Cerebellar nuclear complex (tissue), 1 donor: Measurements from ENCODE around the gene PRLH.
"Not testable (repeated sequence)": the region's sequence is repeated elsewhere in the genome, so short reads cannot be mapped to it uniquely, and the experiment has no call there.

Source experiments
- DNase-seq, 2 experiments: peaks; one replicate each; lab custom pipeline; 2025; lab: John Stamatoyannopoulos, UW

The PRLH gene

GRCh38 chr2:237601453-237602116 lies 35.2 kb downstream of the PRLH start:
- no peak for DNase-seq

DNA sequence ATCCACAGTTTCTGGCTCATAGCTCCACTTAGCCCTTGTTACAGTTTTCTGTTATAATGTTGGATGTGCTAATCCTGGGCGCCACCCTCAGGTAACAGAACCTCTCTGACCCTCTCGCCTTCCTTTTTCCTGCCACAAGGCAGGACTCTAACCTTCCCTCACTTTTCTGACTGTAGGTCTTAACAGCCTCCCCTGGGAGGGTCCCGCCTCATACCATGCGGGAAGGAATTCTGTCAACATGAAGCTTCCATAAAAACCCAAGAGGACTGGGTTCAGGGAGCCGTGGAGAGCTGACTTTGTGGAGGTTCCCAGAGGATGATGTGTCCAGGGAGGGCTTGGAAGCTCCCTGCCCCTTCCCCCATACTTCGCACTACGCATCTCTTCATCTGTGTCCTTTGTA lies 36.0 kb downstream of the PRLH start:
- DNase-seq, result no peak

DNA sequence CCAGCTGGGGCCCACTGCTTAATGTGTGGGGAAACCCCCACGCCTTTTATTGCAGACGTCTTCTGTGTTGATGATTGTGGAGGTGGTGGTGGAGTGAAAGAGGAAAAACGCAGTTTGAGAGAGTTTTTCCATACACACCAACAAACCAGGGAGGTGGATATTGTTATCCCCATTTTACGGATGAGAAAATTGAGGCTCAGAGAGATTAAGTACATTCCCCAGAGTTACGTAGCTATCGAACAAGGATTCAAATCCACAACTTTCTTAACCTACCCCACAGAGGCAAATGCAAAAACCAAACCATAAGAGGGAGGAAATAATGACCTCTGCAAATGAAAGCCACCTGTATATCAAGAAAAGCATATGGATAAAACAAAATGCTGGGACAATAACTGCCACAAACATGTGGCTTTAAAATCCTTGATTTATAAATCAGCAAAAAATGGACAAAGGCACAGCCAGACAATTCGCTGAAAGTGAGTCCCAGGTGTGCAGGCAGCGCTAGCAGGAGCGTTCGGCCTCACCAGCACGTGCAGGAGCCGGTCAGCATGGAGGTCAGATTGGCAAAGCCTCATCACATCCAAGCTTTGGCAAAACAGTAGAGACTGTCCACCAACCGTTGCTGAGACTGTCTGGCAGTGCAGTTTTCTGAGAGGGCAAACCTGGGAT lies 36.8 kb downstream of the PRLH start:
- DNase-seq, result no peak

DNA sequence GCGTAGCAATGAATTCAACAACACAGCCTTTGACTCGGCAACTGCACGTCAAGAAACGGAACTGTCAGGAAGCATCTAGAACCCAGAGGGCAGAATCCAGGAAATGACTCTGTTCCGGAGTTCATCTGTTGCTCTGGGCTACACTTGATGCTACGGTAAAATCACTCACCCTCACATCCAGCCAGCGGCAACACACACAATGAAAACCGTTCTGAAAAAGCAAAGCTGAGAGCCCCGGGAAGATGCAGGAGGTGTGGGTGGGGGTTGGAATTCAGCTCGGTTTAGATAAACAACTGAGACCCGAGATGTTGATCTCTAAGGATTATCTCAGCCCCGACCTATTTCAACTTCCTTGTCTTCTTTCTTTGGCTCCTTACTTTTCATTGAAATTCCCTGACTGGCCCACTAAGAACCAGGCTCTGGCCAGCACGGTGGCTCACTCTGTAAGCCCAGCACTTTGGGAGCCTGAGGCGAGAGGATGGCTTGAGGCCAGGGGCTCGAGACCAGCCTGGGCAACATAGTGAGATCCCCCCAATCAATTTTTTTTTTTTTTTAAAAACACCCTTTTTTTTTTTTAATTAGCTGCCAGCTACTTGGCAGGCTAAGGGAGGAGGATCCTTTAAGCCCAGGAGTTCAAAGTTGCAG lies 37.5 kb downstream of the PRLH start:
- DNase-seq, result no peak

DNA sequence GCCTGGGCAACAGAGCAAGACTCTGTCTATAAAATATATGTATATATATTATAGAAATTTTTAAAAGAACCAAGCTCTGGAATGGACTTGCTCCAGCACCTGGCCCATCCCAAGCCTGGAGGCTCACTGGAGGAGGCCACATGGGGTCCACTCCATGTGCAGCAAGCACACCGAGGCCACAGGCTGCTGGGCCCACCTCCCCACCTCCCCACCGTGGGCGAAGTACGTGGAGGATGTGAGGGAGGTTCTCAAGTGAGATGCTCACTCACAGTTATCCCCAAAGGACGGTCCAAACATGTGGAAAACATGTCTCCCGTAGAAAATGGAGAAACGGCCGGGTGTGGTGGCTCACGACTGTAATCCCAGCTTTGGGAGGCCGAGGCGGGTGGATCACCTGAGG lies 38.0 kb downstream of the PRLH start:
- DNase-seq, result no peak

DNA sequence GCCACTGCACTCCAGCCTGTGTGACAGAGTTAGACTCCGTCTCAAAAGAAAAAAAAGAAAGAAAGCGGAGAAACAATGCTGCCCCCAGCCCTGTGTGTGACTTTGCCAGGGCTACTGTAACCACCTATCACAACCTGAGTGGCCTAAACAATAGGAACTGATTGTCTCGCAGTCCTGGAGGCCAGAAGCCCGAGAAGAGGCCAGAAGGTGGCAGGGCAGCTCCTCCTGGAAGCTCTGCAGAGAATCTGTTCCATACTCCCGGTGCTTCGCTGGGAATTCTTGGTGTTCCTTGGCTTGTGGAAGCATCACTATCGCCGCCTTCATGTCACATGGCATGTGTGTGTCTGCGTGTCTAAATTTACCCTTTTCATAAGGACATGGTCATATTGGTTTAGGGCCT lies 38.6 kb downstream of the PRLH start:
- DNase-seq, result no peak

GRCh38 chr2:237606522-237606921 lies 40.1 kb downstream of the PRLH start:
- not testable (repeated sequence) for DNase-seq

DNA sequence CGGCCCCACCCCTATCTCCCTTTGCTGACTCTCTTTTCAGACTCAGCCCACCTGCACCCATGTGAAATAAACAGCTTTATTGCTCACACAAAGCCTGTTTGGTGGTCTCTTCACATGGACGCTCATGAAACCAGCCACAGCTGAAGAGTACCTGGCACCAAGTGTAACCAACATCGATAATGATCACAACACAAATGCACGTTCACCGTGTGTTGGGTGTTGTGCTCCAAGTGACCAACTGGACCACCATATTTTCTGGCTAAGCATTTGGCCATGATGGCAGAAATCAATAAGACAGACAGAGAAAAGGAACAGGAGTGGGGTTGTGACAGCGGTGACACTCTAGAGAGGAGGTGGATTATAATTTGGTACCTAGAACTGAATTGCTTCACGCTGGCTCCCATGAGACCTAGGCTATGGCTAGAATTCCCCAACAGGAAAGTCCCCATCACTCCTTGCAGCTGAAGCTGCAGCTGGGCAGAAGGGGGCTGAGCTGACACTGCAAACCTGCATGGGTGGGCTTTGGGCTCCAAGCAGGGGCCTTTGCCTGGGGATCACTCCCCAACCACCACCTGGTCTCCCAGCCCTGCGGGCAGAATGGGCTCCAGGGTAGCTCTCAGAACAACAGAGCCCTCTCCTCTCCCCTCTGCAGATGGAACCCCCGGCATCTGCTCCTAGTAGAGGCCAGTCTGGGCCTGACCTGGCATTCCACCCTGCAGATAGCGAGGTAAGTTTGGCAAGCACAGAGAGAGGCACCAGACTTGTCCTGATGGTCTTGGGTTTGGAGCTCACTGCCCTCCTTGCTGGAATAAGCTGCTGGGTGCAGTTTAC lies 46.4 kb downstream of the PRLH start:
- DNase-seq, result no peak

DNA sequence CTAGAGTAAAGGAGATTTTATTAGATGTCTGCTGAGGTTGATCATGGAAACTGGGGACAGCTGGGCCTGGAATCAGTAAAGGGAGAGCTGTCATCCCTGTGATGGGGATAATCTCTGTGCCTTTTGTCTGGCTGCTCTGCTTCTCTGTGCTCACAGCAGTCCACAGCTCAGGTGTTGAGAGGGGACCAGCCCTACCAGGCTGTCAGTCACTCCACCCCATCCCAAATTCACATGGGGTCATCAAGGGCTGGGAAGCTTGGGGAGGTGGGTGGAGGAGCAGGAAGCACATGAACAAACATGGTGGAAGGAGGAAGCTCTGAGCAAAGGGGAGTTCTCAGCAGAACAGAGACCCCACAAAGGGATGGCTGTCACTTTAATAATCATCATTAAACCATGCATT lies 47.3 kb downstream of the PRLH start:
- DNase-seq, result no peak

DNA sequence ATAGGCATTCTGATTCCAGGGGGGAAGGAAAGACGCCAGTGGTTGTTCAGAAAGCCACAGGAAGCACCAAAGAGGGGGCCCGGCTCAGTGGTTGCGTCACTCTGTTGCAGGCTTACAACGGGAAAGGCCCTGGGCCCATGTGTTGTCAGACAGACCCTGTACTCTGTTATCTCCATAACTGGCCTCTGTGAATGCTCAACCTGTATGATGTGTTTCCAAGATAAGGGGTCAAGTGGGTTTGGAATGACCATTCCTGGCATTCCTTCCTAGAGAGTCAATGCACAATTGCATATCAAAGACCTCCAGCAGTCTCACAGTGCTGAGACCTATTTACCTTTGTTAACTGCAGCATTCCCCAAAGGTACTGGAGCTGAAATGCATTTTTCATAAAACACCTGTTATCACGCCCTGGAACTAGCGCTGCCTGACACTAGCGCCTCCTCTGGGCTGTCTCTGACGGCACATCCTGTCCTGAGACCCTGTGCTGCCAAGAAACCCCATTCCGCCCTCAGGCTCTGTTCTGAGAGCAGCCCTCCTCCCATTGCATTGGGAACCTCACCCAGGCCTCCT lies 47.9 kb downstream of the PRLH start:
- no peak for DNase-seq

DNA sequence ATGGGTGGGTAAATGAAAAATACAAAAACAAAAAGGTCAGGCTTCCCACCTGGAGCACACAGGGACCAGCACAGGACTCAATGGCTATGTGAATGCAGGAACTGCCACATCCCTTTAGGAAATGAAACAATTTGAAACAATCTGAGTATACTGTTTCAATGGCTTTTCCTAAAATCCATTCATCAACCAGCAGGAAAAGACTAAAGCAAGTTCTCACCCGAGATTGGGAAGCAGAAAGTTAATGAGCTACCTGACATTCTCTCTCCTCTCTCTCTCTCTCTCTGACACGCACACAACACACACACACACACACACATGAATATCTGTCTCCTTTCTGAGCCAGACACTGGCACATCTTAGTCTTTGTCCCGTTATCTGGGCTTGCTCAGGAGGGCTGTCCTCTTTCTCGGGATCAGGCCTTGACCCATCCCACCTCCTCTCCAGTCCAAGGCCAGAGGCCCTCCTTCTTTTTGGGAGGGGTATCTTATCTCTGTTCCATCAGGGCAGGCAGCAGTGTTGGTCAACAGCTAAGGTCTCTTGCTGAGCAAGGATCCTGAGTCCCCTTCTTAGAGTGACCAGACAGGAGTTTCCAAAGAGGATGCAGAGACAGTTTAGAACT lies 49.4 kb downstream of the PRLH start:
- no peak for DNase-seq

- DNase-seq, result no peak
These were observed 50.0 kb downstream of the PRLH start for GRCh38 chr2:237616373-237616733.
